HG03025 (cell line): ENCODE measurements around the gene FOXL2NB.

Source experiments
- ATAC-seq: cut with Tn5 transposase; IDR thresholded peaks from one replicate; pipeline ENCODE4 v1.9.1; 2021; ENCODE audit warnings: mild to moderate bottlenecking, moderate library complexity; ENCODE audit not compliant: unreplicated experiment, low FRiP score

Gene FOXL2NB

GRCh38 chr3:138944929-138945708 is 1.9 kb upstream of the FOXL2NB start:
- no peak for ATAC-seq

- ATAC-seq: no peak
Measured at GRCh38 chr3:138945709-138946662, 1.0 kb upstream of the FOXL2NB start.

GRCh38 chr3:138947495-138948121 is 591 bp downstream of the FOXL2NB start:
- ATAC-seq: no peak

- ATAC-seq: no peak
Measured at GRCh38 chr3:138948371-138949001, 1.5 kb downstream of the FOXL2NB start.

- ATAC-seq: no peak
Measured at GRCh38 chr3:138949002-138949418, 2.0 kb downstream of the FOXL2NB start.

- no peak for ATAC-seq
Measured at GRCh38 chr3:138949445-138950005, 2.5 kb downstream of the FOXL2NB start.

- no peak for ATAC-seq
Measured at GRCh38 chr3:138950006-138950644, 3.1 kb downstream of the FOXL2NB start.

GRCh38 chr3:138950701-138951100 is 3.7 kb downstream of the FOXL2NB start:
- ATAC-seq: no peak

- no peak for ATAC-seq
Measured at GRCh38 chr3:138960417-138960852, 13.4 kb downstream of the FOXL2NB start.

GRCh38 chr3:138962854-138963560 is 16.0 kb downstream of the FOXL2NB start:
- ATAC-seq: no peak

- no peak for ATAC-seq
Measured at GRCh38 chr3:138964264-138964663, 17.2 kb downstream of the FOXL2NB start.

GRCh38 chr3:138964923-138965322 is 17.9 kb downstream of the FOXL2NB start:
- ATAC-seq: no peak

- ATAC-seq: no peak
Measured at GRCh38 chr3:138971766-138972320, 24.8 kb downstream of the FOXL2NB start.

GRCh38 chr3:138972941-138973340 is 25.9 kb downstream of the FOXL2NB start:
- ATAC-seq: no peak

GRCh38 chr3:138974462-138974861 is 27.4 kb downstream of the FOXL2NB start:
- no peak for ATAC-seq

GRCh38 chr3:138975351-138975750 is 28.3 kb downstream of the FOXL2NB start:
- ATAC-seq: no peak

- ATAC-seq: no peak
Measured at GRCh38 chr3:138976047-138976446, 29.0 kb downstream of the FOXL2NB start.

- no peak for ATAC-seq
Measured at GRCh38 chr3:138984816-138985215, 37.8 kb downstream of the FOXL2NB start.

GRCh38 chr3:138985932-138986331 is 38.9 kb downstream of the FOXL2NB start:
- ATAC-seq: no peak
